MCF 10A (cell line): ENCODE data around the gene B4GALT2. TPM values are rescaled to one million over a fixed set of nuclear protein-coding genes. Genes with fewer than 3 reads are reported as not detected.

Experiments
- BruUV-seq: library from RNA; stranded (reverse); fragments of 400-500 nt; replicated peaks from 2 replicates; lab custom pipeline; 2021; lab: Mats Ljungman, UMichigan
- CTCF ChIA-PET: fragments of 300-600 bp; sonication (Branson Sonifier 250); formaldehyde crosslinking; extraction: SDS; loops from one replicate; lab custom pipeline; 2021; ENCODE audit warnings: antibody characterized with exemption, inconsistent platforms; lab: Yijun Ruan, JAX
- POLR2A ChIA-PET: fragments of 300-600, 350-650 bp; sonication (Branson Sonifier 250); formaldehyde crosslinking; extraction: SDS; loops from one replicate; lab custom pipeline; 2020; ENCODE audit warnings: antibody characterized with exemption, inconsistent platforms; lab: Yijun Ruan, JAX
- DNase-seq: peaks from one replicate; pipeline ENCODE4 v3.0.0-alpha.2; 2018; ENCODE audit not compliant: unreplicated experiment
- H3K27ac Mint-ChIP-seq: one replicate; pipeline ENCODE4 v1.8.0; 2022; ENCODE audit warnings: mild to moderate bottlenecking, low read depth, mixed read lengths; ENCODE audit not compliant: unreplicated experiment
- H3K27me3 Mint-ChIP-seq: one replicate; pipeline ENCODE4 v1.8.0; 2022; ENCODE audit warnings: mixed read lengths; ENCODE audit not compliant: insufficient read depth, unreplicated experiment
- H3K36me3 Mint-ChIP-seq: one replicate; pipeline ENCODE4 v1.8.0; 2022; ENCODE audit warnings: mild to moderate bottlenecking, moderate library complexity, mixed read lengths; ENCODE audit not compliant: insufficient read depth, unreplicated experiment
- H3K4me1 Mint-ChIP-seq: one replicate; pipeline ENCODE4 v1.8.0; 2022; ENCODE audit warnings: mixed read lengths; ENCODE audit not compliant: insufficient read depth, unreplicated experiment
- H3K4me3 Mint-ChIP-seq: one replicate; pipeline ENCODE4 v1.8.0; 2022; ENCODE audit warnings: mild to moderate bottlenecking, moderate library complexity, mixed read lengths; ENCODE audit not compliant: unreplicated experiment
- H3K9me3 Mint-ChIP-seq: one replicate; pipeline ENCODE4 v1.8.0; 2022; ENCODE audit warnings: mixed read lengths; ENCODE audit not compliant: unreplicated experiment
- intact Hi-C: fragments of 100-400 bp; cut with micrococcal nuclease; formaldehyde crosslinking; loops from 2 replicates; pipeline ENCODE4 v1.14.1; 2022
- total RNA-seq: library from RNA; stranded (reverse); gene quantifications from 2 replicates; pipeline ENCODE4 v1.2.3, GENCODE V29; 2022
- TF ChIP-seq, protein P1 (sequence below): fragments of 200-600 bp; IDR thresholded peaks from one replicate; pipeline ENCODE4 v1.8.0; 2022; ENCODE audit warnings: antibody characterized with exemption, mild to moderate bottlenecking; ENCODE audit not compliant: unreplicated experiment

B4GALT2 gene
- total RNA-seq, 1 experiment from 2014 or later: 68.4 TPM

GRCh38 chr1:44010935-44011471 lies 32.0 kb downstream of the B4GALT2 start:
- BruUV-seq: no TSS peak
- no peak overlapping the region for H3K4me3 Mint-ChIP-seq
- ChIA-PET POLR2A (no interaction called here), CTCF (interaction anchor here (0.6 to 1.2 kb wide), 5 partner anchors 10 to 196 kb away, joined by 3 to 7 read pairs (median 3); partner anchors contain the start of gene SLC6A9)
- intact Hi-C loops: no loop called here
- no peaks in the 10 kb centered on the region for H3K27me3 Mint-ChIP-seq
- no peaks in the 10 kb centered on the region for H3K9me3 Mint-ChIP-seq
- H3K36me3 Mint-ChIP-seq: peaks cover 11% of the 10 kb centered on the region
- no peak overlapping the region for H3K27ac Mint-ChIP-seq
- no peak for DNase-seq
- H3K4me1 Mint-ChIP-seq: no peaks in the 10 kb centered on the region
- TF ChIP-seq, protein P1, sequence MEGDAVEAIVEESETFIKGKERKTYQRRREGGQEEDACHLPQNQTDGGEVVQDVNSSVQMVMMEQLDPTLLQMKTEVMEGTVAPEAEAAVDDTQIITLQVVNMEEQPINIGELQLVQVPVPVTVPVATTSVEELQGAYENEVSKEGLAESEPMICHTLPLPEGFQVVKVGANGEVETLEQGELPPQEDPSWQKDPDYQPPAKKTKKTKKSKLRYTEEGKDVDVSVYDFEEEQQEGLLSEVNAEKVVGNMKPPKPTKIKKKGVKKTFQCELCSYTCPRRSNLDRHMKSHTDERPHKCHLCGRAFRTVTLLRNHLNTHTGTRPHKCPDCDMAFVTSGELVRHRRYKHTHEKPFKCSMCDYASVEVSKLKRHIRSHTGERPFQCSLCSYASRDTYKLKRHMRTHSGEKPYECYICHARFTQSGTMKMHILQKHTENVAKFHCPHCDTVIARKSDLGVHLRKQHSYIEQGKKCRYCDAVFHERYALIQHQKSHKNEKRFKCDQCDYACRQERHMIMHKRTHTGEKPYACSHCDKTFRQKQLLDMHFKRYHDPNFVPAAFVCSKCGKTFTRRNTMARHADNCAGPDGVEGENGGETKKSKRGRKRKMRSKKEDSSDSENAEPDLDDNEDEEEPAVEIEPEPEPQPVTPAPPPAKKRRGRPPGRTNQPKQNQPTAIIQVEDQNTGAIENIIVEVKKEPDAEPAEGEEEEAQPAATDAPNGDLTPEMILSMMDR: no peak

DNA sequence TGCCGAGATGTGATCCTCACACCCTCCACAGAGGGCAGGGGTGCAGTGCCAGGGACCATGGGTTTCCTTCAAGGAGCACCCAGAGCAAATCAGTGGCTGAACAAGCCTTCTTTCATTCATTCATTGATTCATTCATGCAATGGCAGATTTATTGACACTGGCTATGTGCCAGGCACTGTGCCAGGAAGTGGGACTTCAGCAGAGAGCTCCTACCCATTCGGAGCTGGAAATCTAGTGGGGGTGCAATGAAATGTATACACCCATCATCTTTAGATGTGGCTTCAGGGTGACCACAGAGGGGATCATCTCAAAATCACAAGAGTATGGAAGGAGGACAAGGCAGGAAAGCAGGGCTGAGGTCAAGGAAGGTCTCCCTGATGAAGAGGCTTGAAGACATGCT lies 33.4 kb downstream of the B4GALT2 start:
- DNase-seq: no peak
- intact Hi-C loops: no loop called here
- TF ChIP-seq, protein P1: no peak
- Mint-ChIP-seq H3K27me3 (no peaks in the 10 kb centered on the region), H3K9me3 (no peaks in the 10 kb centered on the region), H3K27ac (no peak overlapping the region), H3K4me1 (no peaks in the 10 kb centered on the region), H3K4me3 (no peak overlapping the region), H3K36me3 (peaks cover 11% of the 10 kb centered on the region)
- ChIA-PET POLR2A (interaction anchor here (1.0 kb wide), 1 partner anchor 16 kb away, joined by 4 read pairs; no protein-coding TSS in a partner anchor), CTCF (no interaction called here)
- no TSS peak for BruUV-seq

DNA sequence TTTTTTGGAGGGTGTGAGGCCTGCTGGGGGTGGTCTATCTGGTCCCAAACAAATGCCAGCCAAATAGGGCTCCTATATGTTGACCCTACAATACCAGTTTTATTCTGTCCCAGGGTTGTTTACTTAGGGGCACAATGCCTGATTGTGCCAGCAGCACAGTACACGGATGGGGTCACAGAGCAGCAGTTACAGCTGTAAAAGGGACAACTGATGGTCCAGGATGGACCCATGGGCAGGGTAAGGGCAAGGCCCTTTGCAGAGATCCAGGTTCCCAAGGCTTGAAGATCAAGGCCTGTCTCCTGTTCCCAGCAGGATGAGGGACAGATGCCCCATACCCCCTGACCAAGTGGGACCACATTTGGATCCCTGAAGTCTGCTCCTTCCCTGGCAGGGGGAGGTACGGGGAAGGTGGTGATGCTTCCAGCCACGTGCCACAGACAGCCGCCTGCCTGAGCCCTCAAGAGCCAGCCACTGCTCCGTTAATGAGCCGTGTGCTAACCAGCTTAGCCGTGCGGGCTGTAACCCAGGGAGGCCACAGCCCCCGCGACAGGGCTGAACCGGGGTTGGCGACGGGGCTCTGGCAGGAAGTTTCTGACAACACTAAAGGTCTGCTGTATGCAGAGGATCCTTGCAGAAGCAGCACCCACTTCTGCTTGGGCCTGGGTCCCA lies 34.1 kb downstream of the B4GALT2 start:
- no TSS peak for BruUV-seq
- no peaks in the 10 kb centered on the region for H3K9me3 Mint-ChIP-seq
- peaks cover 11% of the 10 kb centered on the region for H3K36me3 Mint-ChIP-seq
- no peak for DNase-seq
- no peak overlapping the region for H3K27ac Mint-ChIP-seq
- CTCF ChIA-PET: interaction anchor here (0.7 to 2.5 kb wide), 3 partner anchors 13 to 607 kb away, joined by 3 to 22 read pairs (median 3); no protein-coding TSS in a partner anchor
- no peaks in the 10 kb centered on the region for H3K27me3 Mint-ChIP-seq
- TF ChIP-seq, protein P1: no peak
- POLR2A ChIA-PET: no interaction called here
- intact Hi-C loops: no loop called here
- no peak overlapping the region for H3K4me3 Mint-ChIP-seq
- no peaks in the 10 kb centered on the region for H3K4me1 Mint-ChIP-seq

GRCh38 chr1:44013949-44014348 lies 34.9 kb downstream of the B4GALT2 start:
- Mint-ChIP-seq H3K36me3 (peaks cover 5% of the 10 kb centered on the region), H3K9me3 (no peaks in the 10 kb centered on the region), H3K27ac (no peak overlapping the region), H3K27me3 (no peaks in the 10 kb centered on the region), H3K4me1 (no peaks in the 10 kb centered on the region), H3K4me3 (no peak overlapping the region)
- no TSS peak for BruUV-seq
- no peak for DNase-seq
- intact Hi-C loops: no loop called here
- POLR2A ChIA-PET: no interaction called here
- CTCF ChIA-PET: interaction anchor here (1.1 to 2.5 kb wide), 3 partner anchors 8 to 21 kb away, joined by 3 to 22 read pairs (median 12); no protein-coding TSS in a partner anchor
- TF ChIP-seq, protein P1: no peak
